Embryonic facial prominence (tissue), 1 donor: ENCODE data around the gene UFSP1.
"Not testable (repeated sequence)": the region's sequence is repeated elsewhere in the genome, so short reads cannot be mapped to it uniquely, and the experiment has no call there.

Experiments used
- DNase-seq: peaks from one replicate; pipeline ENCODE4 v3.0.0-alpha.2; 2016; ENCODE audit errors: extremely low spot score

The UFSP1 gene

DNA sequence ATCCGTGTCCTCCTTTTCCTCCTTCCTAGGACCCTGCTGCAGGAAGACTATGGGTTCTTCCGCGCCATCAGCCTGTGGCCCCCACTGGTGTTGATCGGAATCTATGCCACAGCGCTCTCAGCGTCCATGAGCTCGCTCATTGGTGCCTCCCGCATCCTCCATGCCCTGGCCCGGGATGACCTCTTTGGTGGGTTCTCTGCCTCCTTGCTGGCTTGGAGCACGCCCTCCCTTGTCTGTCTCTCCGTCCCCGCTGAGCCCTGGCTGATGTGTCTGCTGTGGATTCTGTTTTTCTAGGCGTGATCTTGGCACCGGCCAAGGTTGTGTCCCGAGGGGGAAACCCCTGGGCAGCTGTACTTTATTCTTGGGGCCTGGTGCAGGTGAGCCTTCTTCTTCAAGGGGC is 29.7 kb downstream of the UFSP1 start:
- DNase-seq: no peak

DNA sequence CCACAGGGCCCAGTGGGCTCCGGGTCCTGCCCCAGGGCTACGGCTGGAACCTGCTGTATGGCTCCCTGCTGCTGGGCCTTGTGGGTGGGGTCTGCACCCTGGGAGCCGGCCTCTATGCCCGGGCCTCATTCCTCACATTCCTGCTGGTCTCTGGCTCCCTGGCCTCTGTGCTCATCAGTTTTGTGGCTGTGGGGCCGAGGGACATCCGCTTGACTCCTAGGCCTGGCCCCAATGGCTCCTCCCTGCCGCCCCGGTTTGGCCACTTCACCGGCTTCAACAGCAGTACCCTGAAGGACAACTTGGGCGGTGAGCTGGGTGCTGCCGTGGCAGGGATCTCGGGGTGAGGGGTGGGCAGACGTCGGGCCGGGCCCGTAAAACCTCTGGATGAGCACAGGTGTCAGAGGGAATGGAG is 32.6 kb downstream of the UFSP1 start:
- DNase-seq: no peak

DNA sequence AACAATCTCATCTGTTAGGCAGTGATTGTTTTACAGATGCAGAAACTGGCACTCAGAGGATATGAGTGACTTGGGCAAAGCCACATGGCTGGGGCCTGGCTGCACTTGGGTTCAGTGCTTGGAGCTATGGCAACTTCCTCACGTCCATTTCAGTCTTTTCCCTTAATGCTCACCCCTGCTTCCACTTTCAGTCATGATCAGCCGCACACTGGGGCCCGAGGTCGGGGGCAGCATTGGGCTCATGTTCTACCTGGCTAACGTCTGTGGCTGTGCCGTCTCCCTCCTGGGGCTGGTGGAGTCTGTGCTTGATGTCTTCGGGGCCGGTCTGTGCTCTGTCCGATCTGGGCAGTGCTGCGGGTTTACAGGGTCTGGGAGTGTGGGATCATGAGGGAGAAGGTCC is 34.0 kb downstream of the UFSP1 start:
- DNase-seq: no peak

DNA sequence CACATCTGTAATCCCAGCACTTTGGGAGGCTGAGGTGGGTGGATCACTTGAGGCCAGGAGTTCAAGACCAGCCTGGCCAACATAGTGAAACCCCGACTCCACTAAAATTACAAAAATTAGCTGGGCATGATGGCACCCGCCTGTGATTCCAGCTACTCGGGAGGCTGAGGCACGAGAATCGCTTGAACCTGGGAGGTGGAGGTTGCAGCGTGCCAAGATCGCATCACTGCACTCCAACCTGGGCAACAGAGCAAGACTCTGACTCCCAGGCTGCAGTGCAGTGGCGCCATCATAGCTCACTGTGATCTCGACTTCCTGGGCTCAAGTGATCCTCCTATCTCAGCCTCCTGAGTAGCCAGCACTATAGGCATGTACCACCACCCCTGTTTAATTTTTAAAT is 34.6 kb downstream of the UFSP1 start:
- DNase-seq: not testable (repeated sequence)

- no peak for DNase-seq
Measured at GRCh38 chr7:100854146-100854895, 35.2 kb downstream of the UFSP1 start.

DNA sequence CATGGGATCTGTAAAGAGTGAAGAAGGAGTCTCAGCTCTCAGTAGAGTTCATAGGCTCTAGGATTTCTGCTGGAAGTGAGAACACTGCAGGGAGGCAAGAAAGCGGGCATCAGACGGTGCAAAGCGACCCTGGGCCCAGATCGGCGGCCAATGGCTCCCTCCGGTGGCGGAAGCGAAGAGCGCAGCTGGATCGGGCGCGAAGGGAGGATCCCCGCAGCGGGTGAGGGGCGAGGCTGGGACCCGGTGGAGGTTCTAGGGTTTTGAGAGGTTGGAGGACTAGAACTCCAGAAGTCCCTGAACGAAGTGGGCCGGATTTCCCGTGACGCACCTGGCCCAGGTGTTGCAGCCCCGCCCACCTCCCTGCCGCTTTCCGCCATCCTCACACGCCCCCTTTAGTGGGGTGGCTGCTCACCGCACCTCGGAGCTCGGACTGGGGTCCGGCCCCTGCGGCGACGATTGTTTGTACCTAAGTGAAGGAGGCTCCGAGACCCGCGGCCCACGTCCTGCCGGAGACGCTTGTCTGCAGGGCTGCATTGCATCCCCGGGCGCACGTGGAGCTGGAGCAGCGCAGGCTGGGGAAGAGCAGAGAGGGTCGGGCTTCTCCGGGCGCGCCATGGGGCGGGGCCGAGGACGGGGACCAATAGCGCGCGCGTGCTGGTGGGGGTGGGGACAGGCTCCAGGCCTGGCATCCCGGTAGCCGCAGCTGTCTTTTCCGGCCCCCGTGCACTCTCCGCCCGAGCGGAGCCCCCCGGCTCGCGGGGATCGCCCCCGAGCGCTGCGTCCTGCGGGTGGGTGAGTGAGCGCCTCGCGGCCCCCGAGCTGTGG is 37.3 kb downstream of the UFSP1 start, which contains the start of gene SLC12A9:
SLC12A9 (plus strand) TSS at position 666 of the 825 bp plus-strand sequence. CDS start 1,485 bp downstream, outside the sequence.
- peak; percentile 83 for DNase-seq

GRCh38 chr7:100847360-100847759 is 42.2 kb downstream of the UFSP1 start:
- no peak for DNase-seq

GRCh38 chr7:100840470-100841100 is 48.9 kb downstream of the UFSP1 start:
- no peak for DNase-seq

DNA sequence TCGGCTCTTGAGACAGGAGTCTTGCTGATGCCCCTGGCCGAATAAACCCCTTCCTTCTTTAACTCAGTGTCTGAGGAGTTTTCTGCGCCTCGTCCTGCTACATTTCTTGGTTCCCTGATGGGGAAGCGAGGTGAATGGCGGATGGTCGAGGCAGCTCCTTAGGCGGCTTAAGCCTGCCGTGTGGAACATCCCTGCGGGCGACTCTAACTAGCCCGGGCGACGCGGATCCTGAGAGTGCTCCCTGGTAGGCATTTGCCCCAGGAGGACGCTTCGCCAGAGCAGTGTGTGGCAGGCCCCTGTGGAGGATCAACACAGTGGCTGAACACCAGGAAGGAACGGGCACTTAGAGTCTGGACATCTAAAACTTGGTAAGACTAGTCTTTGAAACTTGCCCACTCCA is 50.2 kb downstream of the UFSP1 start:
- no peak for DNase-seq
